Choroid plexus epithelial cell (primary cell): ENCODE results near the gene CLCA1.

Experiments used
- DNase-seq: peaks from one replicate; pipeline ENCODE4 v3.0.0-alpha.2; 2010; ENCODE audit warnings: low read depth
- H3K4me3 ChIP-seq: 2 replicates; pipeline ENCODE4 v1.5.1; 2011; ENCODE audit warnings: low read depth, mild to moderate bottlenecking, control low read depth, low read length, moderate library complexity
- TF ChIP-seq, protein P1 (sequence below): conservative IDR thresholded peaks from 2 replicates; pipeline ENCODE4 v1.5.1; 2011; ENCODE audit warnings: low read depth, mild to moderate bottlenecking, control low read depth, inconsistent platforms, low read length, moderate library complexity

The CLCA1 gene

GRCh38 chr1:86522240-86522639 lies 53.5 kb downstream of the CLCA1 start:
- TF ChIP-seq, protein P1, sequence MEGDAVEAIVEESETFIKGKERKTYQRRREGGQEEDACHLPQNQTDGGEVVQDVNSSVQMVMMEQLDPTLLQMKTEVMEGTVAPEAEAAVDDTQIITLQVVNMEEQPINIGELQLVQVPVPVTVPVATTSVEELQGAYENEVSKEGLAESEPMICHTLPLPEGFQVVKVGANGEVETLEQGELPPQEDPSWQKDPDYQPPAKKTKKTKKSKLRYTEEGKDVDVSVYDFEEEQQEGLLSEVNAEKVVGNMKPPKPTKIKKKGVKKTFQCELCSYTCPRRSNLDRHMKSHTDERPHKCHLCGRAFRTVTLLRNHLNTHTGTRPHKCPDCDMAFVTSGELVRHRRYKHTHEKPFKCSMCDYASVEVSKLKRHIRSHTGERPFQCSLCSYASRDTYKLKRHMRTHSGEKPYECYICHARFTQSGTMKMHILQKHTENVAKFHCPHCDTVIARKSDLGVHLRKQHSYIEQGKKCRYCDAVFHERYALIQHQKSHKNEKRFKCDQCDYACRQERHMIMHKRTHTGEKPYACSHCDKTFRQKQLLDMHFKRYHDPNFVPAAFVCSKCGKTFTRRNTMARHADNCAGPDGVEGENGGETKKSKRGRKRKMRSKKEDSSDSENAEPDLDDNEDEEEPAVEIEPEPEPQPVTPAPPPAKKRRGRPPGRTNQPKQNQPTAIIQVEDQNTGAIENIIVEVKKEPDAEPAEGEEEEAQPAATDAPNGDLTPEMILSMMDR = no peak
- DNase-seq = no peak

GRCh38 chr1:86523670-86524354 lies 55.1 kb downstream of the CLCA1 start:
- no peak overlapping the region for H3K4me3 ChIP-seq
- TF ChIP-seq, protein P1 = no peak
- no peak for DNase-seq

More at GRCh38 chr1:86522240-86522639, 53.5 kb downstream of the CLCA1 start:
- no peak overlapping the region for H3K4me3 ChIP-seq

- TF ChIP-seq, protein P1 = no peak
- DNase-seq = no peak
- H3K4me3 ChIP-seq = no peak overlapping the region
Observed at GRCh38 chr1:86527306-86527705, 58.6 kb downstream of the CLCA1 start.

DNA sequence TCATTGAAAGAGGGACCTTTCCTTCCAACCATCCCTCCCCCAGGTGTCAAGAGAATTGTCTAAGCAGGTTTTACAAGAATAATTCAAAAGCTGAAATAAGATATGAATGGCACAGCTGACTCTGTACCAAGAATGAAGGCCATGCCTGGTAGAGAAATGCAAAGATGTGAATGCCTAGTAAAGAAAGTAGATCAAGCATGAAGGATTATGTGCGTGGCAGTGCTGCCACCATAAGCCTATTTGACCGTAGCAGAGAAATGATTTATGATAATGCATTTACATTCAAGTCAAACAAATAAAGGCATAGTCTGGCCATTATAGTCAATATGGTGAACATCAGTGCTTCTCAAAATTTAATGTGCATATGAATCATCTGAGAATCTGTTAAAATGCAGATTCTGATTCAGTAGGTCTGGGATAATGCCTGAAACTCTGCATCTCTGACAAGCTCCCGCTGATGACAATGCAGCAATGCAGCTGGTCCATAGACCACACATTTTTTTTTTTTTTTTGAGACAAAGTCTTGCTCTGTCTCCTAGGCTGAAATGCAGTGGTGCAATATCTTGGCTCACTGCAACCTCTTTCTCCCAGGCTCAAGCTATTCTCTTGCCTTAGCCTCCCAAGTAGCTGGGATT lies 61.6 kb downstream of the CLCA1 start:
- TF ChIP-seq, protein P1 = no peak
- no peak overlapping the region for H3K4me3 ChIP-seq
- no peak for DNase-seq

GRCh38 chr1:86537928-86538695 lies 69.4 kb downstream of the CLCA1 start:
- H3K4me3 ChIP-seq = no peak overlapping the region
- TF ChIP-seq, protein P1 = no peak
- DNase-seq = peak; percentile 41

DNA sequence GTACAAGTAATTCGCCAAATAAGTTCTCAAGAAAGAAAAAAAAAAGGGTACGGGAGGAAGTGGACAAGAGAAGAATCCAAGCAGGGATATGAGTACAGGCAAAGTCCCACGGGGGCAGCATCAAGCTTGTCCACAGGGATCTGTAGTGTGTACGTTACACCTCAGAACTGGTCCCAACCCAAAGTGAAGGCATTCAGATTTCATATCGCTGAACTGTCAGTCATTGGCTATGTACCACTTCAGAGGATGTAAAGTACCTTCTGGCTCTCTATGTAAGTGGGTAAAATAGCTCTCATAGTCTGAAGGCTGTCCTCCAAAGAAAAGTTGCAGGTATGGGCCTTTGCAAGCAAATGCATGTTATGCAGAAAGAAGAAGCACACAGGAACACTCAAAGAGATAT lies 70.0 kb downstream of the CLCA1 start:
- no peak overlapping the region for H3K4me3 ChIP-seq
- TF ChIP-seq, protein P1 = no peak
- DNase-seq = no peak
